RPMI8226 (cell line): ENCODE data around the gene MT1G.
"Not testable (repeated sequence)": the region's sequence is repeated elsewhere in the genome, so short reads cannot be mapped to it uniquely, and the experiment has no call there.

Experiments used
- DNase-seq: peaks from one replicate; pipeline ENCODE4 v3.0.0-alpha.2; 2015

The MT1G gene

DNA sequence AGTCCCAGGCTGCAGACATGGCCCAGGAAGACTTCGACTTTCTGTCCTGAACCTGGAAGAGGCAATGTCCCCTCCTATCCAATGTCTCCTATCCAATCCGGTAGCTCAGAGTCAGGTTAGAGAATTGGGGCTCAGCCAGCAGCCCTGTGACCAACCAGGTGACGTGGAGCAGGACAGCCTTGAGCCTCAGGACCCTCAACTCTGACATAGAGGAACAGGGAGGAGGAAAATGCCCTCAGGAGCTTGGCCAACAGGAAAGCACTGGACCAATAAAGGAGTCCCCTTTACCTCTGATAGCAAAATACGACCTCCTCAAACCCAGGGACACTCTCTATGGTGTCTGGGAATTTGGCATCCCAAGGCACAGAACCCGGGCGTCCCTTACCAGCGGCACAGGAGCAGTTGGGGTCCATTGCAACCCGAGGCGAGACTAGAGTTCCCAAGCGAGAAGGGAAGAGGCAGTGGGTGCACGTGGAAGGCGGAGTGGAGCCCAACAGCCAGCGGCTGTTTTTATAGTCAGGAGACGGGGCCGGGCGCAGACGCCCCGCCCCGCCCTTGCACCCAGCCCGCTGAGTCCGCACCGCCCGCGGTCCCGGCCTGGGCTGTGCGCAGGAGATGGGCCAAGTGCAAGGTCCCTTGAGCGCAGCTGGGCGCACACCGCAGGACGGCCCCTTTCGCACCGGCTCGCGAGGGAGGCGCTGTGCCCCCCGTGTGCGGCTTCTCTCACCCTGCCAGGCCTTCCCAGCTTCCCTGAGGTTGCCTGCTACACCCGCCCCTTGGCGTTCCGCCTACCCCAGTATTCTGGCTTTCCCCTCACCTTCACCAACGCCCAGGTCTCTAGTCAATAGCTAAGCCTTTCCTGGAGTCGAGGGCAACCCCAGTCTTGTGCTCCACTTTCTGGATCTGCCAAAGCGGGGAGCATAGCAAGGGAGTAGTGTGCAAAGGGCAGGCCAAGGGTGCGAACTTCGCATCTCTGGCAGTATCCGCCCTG is at the start of gene MT1G:
Gene MT1G (minus strand): TSS at position 485 of the 991 bp plus-strand sequence. CDS start 72 bp downstream, at position 413.
- peak; percentile 91 for DNase-seq

DNA sequence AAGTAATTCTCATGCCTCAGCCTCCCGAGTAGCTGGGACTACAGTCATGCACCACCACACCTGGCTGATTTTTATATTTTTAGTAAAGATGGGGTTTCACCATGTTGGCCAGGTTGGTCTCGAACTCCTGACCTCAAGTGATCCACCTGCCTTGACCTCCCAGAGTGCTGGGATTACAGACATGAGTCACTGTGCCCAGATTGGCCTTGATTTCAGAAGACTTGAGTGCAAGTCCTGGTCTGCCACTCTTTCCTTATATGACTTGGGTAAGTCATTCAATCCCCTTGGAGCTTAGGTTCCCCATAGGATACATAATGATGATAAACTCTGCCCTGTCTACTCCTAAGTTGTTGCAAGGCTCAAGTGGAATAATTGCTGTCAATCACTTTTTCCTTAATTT is 49.7 kb upstream of the MT1G start:
- not testable (repeated sequence) for DNase-seq

DNA sequence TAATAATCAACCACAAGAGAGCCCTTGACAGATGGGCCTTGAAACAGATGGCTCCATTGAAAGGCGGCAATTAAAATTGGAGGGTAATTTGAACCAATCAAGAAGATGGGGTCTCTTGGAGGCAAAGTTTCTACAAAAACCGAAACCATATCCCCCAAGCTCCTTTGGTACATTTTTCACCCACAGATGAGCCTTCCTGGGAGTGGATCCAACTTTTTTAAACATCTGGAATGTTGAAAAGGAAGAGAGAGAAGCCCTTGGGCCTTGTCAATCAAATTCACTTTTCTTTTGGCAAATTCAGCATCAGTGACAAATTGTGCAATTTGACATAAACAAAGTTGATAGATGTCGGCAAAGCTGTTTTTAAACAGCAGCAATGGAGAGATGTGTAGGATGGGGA is 48.9 kb upstream of the MT1G start:
- DNase-seq: no peak

DNA sequence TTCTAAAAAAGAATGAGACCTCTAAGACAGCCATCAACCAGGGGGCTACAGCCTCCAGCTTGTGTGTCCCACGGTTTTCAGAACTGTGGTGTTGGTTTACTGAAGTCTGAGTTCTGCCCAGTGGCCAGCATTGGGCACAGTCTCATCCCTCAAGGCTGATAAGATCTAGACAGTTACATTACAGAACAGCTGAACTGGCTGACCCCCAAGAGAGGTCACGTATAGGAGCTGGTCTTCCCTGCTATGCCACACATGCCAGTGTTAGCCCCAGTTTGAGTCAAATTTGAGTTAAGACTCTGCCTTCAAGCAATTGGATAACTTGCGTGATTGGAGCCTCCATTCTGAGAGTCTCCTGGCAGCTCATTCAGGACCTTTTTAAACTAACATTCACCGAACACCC is 47.3 kb upstream of the MT1G start:
- no peak for DNase-seq

DNA sequence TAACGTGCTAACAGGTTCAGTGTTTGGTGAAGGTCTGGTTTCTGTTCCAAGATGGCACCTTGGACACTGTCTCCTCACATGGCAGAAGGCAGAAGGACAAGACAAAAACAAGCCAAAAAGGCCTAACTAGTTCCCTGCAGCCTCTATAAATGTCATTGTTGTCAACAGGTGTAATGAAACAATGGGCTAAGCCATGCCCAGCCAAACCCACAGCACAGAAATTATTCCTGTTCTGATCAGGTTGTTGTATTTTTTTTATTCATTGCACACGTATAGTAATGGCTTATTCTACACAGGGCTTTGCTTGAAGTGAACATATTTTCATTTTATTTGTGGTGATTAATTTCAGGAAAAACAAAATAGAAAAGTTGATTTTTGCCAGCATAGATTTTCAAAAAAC is 45.9 kb upstream of the MT1G start:
- no peak for DNase-seq

DNA sequence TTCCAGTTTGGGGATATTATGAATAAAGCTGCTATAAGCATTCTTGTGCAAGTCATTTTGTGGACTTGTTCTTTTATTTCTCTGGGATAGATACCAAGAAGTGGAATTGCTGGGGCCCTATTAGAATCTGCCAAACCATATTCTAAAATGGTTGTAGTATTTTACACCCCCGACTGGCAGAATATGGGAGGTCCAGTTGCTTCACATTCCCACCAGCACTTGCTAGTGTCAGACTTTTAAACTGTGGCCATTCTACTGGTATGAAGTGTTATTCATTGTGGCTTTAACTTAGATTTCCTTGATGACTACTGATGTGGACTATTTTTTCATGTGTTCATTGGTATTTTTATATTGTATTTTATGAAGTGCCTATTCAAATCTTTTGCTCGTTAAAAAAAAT is 44.0 kb upstream of the MT1G start:
- DNase-seq: no peak

DNA sequence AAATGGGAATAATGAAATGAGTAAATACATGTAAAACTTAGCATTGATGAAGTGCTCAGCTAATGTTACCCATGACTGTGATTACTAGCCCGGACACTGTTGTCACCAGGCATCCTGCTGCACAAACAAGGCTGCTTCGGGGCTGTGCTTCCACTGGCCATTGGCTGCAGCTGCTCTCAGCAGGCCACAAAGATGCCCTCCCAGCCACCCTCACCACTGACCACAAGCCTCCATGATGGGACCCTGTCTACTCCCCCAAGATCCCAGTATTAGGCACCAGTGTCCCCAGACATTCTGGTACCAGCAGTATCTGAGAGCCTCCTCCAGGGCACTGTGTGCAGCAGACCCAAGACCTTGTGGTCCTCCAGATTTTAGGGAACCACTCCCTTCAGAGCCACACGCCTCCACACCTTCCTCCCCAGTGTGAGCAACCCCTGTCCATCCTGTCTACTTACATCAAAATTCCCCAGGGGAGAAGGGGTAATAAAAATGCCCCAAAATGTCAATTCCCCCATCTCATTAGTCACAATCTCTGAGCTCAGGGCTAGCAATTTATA is 42.4 kb upstream of the MT1G start:
- DNase-seq: no peak

DNA sequence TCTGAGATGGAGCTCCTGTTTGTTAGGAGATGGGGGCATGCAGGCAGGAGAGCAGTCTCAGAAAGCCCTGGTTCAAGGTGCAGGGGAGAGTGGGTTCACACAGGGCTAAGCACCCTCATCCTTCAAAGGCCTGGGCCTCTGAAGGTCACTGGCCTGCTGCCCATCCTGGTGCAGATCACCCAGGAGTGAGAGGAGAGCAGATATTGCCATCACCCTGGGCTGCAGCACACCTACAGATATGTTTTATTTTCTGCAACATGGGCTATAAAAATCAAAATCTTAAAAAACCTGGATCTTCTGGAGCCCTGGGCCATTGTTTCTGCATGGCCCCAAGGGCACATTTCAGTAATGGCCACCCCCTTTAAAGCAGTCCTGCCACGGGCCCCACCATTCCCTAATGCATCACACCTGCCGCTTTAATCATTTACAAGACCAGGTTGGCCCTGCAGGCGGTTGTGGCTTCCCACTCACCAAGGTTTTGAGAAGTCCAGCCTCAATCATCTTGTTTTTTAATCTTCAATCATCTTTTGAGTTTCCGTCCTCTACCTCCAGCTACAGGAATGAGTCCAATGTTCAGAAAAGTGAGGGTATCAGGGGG is 41.7 kb upstream of the MT1G start:
- no peak for DNase-seq

DNA sequence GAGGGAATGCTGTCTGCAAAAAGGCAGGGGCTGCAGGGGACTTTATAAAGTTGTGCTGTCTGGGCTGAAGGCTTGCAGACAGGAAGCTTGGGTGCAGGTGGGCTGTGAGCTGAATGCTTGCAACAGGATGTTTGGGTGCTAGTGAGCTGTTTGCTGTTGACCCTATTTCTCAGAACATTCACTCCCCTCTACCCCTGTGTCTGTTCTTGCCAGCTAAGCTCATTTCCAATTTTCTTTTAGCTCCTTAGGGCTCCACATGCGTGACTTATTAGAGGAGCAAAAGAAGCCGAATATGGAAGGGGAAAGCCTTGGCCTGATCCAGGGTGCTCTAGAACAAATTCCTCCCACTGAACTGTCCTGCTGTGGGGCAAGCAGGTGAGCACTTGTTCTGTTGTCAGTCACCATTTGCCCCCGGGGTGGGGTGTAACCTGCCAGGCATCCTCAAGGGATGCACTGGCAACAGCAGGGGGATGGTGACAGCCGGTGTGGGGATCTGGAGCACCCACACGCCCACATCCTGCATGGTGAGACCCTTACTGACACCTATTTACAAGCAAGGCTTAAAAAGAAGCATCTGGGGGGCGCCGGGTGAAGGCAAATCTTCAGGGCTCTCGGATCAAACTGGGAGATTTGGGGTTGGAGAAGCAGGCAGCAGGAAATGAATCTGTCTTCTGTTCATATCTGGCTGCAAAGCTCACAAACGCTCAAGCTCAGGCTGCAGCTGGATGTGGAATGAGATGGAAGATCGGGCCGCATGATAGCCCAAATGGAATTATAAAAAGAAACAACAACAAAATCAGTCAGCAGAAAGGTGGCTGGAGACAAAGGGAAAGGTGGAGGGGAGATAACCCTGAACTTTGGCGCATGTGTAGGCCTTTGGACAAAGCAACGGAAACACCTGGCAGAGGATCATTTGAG is 40.9 kb upstream of the MT1G start:
- no peak for DNase-seq

DNA sequence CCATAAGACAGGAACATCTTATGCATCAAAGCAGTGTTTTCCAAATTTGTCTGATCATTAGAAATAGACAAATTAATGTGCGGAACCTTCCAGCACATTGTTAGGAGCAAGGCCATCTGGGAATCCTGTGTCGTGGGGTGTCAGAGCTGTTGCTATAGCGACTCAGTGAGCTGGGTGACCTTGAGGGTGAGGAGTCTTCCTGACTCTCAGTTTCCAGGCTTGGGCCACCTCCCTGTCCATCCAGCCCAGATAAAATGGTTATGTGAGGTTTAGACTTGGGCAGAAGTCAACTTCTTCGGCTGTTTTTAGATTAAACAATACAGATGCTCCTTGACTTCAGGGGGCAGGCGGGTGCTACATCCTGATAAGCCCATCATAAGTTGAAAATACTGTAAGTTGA is 35.0 kb upstream of the MT1G start:
- DNase-seq: no peak

DNA sequence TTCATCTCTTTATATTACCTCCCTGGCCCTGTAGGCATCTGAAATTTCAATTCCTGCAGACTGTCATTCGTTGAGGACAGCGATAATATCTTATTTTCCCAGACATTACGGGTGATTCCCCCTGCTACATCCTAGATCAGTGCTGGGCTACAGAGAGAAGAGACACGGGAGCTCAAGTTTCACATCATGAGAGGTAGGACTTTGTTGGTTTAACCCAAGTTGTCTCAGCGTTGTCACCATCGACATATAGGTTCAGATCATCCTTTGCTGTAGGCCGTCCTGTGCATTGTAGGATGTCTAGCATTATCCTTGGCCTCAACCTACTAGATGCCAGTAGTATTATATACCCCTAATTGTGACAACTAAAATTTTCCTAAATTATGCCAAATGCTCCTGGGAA is 33.7 kb upstream of the MT1G start:
- DNase-seq: no peak

DNA sequence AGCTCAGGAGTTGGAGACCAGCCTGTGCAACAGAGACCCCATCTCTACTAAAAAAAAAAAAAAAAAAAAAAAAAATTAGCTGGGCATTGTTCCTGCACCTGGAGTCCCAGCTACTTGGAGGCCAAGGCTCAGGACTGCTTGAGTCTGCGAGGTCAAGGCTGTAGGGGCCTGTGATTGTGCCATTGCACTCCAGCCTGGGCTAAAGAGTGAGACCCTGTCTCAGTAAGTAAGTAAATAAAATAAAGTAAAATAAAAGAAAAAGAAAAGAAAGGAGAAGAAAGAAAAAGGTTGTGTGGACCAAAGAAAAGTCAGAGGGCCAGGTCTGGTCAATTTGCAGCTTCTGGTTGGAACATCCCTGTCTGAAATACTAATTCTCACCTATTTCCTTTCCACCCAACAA is 32.8 kb upstream of the MT1G start:
- DNase-seq: no peak

DNA sequence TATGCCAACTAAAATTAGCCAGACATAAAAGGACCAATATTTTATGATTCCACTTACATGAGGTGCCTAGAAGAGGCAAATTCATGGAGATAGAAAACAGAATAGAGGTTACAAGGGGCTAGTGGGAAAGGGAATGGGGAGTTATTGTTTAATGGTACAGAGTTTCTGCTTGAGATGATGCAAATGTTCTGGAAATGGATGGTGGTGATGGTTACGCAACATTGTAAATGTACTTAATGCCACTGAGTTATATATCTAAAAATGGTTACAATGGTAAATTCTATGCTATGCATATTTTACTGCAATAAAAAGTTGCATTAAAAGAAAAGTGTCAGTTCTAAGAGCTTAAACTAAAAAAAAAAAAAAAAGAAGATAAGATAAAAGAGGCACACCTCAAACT is 32.3 kb upstream of the MT1G start:
- no peak for DNase-seq

DNA sequence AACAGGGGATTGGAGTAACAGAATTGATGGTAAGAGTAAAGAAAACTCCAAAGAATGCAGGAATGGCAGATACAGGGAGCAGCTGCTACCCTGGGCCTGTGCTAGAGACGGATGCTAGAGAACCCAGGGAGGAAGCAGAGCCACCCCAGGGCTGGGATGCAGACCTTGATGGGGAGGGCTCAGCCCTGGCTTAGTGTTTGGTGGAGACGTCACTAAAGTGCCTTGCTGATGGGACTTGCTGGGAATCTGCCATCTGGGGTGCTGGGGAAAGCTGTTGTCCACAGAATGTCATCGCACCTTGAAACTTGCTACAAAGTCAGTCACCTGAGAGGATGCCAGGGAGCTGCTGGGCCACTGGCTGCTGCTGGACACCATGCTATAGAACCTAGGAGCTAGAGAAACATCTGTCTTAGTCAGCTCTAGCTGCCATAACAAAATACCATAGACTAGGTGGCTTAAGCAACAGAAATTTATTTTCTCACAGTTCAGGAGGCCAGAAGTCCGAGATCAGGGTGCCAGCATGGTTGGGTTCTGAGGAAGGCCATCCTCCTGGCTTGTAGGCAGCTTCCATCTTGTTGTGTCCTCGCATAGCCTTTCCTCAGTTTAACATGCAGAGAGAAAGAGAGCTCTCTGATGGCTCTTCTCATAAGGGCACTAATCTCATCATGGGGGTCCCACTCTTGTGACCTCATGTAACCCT is 29.7 kb upstream of the MT1G start:
- DNase-seq: no peak

DNA sequence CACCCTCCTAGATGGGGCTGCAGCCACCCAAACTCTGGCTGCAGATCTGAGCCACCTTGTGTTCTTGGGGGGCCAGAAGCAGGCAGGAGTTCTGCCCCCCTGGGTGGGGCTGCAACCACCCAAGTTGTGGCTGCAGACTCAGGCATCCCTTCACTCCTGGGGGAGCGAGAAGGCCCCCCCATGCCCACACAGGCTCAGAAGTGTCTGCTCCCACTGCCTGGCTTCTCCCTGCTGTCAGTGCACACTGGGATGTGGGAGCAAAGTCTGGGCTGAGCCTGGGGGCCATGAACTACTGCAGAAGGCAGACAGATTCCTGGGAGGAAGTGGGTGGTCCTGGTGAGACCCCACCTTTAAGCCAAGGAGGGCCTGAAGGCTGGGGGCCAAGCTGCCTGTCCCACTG is 27.4 kb upstream of the MT1G start:
- DNase-seq: no peak

DNA sequence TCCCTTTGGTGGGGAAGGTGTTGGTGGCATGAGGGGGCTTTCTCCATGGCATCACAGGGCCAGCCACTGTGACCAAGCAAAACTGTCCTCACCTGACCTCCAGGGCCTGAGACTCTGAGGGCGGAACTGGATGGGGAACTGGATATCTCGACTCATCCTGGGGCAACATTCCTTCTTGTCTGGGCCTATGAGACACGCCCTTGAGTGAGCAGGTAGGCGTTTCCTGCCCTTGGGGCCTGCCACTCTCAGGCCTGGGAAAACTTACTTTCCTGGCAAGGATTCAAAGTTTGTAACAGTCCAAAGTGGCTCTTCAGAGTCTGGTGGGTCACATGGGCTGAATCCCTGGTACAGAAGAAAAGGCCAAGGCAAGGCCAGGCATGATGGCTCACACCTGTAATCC is 24.0 kb upstream of the MT1G start:
- DNase-seq: no peak

DNA sequence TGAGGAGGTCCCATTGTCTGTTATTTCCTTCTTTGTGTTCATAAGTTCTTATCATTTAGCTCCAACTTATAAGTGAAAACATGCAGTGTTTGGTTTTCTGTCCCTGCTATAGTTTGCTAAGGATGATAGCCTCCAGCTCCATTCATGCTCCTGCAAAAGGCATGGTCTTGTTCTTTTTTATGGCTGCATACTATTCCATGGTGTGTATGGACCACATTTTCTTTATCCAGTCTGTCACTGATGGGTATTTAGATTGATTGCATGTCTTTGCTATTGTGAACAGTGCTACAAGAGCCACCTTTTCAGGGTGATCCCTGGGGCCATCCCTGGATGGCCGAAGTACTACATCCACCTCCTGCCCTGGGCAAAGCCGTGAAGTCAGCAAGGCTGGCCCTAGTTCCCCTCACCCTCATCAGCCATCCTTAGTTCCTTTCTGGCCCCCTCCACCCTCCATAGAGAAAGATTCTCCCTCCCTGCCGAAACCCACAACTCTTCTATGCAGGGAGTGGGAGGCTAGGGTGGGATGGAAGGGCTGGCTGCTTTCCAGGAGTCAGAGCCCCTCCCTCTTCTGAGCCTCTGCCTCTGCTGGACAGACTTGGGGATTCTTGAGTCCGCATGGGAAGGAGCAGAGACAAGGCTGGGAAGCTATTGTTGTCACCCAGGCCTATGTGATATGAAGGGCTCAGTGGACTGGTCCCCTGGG is 22.7 kb upstream of the MT1G start:
- DNase-seq: no peak

DNA sequence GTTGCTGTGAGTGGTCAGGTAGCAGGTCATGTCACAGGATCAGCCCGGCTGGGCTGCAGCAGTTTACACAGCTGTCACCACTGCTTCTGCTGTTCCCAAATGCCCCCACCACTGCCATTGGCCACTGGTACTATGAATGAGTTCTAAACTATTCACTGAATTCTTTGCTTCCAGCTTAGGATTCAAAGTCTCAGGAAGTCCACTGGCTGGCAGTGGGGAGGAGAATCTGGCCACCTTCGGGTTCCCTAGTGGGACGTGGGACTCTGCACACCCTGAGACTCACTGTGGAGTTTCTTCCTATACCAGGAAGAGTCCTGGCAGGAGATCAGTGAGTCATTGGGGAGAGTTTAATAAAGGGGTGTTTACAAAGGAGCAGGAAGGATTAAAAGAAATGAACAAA is 21.3 kb upstream of the MT1G start:
- DNase-seq: no peak

DNA sequence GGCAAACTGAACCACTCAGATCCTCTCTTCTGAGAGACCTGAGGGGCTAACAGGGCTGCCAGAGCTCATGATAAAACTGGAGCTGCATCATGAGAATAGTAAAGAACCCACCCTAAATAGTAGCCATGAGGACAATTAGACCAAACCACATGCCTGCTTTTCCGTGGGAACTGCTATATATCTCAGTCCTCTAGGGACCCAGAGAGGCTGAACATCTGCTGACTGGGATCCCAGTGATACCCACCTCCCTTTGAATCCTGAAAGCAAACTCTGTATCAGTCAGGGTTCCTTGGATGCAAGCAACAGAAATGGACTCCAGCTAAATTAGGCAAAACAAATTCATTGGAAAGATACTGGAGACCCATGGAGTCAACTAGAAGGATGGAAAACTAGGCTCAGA is 20.9 kb upstream of the MT1G start:
- no peak for DNase-seq

DNA sequence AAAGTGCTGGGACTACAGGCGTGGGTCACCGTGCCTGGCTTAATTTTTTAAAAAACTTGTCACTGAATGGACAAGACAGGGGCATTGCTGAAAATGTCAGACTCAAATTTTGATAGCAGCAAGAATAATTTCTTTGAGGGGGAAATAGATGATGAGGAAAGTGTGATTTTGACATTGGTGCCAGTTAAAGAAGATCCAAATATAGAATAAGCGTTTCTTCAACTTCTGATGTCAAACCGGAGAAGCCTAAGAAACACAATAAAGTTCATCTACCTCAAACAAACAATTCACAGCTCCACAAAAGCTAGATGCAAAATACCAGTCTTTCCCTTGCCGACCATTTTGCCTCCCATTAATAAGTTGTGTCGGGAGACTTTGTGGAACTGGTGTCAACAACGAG is 18.9 kb upstream of the MT1G start:
- DNase-seq: no peak

DNA sequence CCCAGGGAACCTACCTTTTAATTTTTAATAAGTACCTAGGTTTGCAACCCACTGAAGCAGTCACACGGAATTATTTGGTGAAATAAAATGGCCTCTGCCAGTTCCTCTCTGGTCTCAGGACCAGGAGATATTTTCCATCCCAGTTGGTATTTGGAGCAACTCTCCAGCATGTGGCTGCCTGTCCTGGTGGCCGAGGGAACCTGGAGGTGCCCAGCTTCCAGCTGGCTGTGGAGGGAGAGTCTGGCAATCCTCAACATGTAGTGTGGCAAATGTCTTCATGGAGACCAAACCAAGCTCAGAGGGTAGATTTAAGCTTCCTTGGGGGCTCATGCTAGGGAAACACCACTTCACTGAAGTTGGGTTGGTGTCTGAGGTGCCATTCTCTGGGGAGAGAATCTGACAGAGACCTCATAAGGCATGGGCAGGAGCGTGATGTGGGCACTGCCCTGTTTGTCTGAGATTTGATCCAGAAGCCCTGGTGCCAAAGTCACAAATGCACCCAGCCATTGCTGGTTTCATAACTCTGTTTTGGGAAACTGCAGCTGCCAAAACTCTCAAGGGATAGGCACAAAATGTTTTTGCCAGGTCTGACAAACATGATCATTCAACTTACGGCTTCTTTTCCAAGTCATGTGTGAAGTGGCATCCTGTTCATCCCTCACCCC is 17.2 kb upstream of the MT1G start:
- no peak for DNase-seq
